ENCODE results near the gene ADAM22.

The ADAM22 gene

GRCh38 chr7:88042803-88043202, 108.8 kb downstream of the ADAM22 start:
- no peak for DNase-seq

- DNase-seq = no peak
Observed at GRCh38 chr7:88044069-88044468, 110.0 kb downstream of the ADAM22 start.

DNA sequence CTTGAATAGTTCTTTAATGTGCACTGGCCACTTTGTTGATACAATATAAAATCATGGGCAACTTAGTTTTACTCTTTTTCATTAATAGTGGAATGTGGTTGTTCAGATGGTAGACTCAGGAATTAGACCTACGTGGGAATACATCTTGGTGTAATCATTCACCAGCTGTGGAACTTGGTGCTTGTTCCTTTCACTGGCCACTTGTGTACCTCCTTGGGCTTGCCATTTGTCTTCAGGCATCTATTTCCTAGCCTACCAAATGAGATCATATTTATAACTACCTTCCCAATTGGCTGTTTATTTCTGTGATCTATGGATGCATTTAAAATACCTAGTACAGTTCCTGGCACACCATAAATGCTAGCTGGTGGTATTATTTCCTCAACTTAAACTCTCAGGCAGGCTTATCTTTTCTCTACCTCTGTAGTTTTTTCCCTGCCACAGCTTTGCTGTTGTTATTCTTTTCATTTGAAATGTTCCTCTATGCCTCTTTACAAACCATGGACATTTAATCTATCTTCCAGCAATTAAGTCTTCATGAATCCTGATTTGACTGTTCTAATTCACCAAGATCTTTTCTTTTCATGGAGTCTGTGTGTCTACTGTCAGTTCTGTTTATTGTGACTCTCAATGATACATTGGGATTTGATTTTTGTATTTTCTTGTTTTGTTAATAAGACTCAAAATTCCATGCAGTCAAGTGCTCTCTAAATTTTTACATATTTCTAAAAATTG, 113.0 kb downstream of the ADAM22 start:
- no peak for DNase-seq

GRCh38 chr7:88057655-88058054, 123.6 kb downstream of the ADAM22 start:
- no peak for DNase-seq

DNA sequence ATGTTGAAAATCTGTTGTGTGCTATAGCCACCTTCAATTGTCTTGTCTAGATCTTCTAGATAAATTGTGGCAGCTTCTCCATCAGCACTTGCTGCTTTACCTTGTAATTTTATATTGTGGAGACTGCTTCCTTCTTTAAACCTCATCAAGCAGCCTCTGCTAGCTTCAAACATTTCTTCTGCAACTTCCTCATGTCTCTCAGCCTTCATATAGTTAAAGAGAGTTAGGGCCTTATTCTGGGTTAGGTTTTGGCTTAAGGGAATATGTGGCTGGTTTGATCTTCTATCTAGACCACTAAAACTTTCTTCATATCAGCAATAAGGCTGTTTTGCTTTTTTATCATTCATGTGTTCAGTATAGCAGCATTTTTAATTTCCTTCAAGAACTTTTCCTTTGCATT, 128.2 kb downstream of the ADAM22 start:
- no peak for DNase-seq

DNA sequence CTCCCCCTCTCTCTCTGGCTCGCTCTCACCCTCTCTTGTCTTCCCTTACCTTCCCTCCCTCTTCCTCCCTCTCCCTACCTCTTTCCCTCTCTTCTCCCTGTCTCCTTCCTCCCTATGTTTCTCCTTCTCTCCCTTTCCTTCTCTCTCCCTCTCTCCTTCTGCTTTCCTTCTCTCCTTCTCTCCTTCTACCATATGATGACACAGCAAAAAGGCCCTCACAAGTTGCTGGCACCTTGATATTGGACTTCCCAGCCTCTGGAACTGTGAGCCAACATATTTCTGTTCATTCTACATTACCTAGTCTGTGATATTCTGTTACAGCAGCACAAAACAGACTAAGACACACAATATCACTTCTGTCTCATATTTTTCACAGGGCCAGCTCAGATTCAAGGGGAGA, 135.0 kb downstream of the ADAM22 start:
- DNase-seq = no peak

DNA sequence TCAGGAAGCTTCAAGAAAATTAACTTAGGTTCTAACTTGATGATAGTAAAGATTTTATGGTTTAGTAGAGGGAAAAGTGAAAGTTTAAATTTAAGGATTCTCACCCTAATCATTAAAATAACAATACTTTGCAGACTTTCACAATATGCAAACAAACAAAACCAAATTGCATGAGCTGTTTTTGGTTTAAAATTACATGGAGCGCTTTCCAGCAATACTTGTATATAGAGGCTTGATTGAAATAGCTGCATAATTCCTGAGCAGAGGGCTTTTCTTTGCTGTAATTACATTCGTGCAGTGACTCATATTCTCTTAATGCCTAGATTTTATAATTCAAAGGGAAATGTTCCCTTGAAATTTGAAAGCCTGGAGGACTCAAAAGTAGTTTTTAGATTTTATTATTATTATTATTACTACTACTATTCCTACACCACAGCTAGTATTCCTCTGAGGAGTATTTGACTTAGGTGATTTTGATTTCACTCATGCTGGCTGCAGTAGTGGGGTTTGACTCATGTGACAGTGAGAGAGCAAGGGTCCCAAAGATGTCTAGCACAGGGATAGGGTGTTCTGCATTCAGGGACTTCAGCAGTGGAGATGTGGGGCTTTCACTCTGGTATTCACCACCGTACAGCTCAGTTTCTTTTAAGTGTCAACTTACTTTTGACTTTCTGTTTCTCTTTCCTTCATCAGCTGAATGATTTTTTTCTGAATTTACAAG, 138.1 kb downstream of the ADAM22 start:
- no peak for DNase-seq

DNA sequence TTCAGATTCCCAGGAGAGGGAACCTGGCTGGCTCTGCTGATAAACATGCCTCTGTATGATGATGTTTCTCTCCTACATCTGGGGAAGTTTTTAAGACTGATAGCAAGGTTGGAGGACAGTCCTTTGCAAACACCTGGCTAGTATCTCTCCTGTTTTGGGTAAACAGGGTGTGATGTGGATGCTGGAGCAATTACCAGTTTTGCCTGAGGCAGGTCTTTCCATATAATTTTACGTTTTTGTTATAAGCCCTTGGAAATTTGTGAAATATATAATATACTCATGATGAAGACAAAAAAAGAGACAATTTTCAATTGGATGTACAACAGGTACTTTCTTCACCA, 138.6 kb downstream of the ADAM22 start:
- no peak for DNase-seq

- no peak for DNase-seq
Observed at GRCh38 chr7:88073626-88074025, 139.6 kb downstream of the ADAM22 start.

- DNase-seq = no peak
Observed at GRCh38 chr7:88075216-88075615, 141.2 kb downstream of the ADAM22 start.

- no peak for DNase-seq
Observed at GRCh38 chr7:88083883-88084282, 149.8 kb downstream of the ADAM22 start.

GRCh38 chr7:88089561-88089960, 155.5 kb downstream of the ADAM22 start:
- DNase-seq = no peak

DNA sequence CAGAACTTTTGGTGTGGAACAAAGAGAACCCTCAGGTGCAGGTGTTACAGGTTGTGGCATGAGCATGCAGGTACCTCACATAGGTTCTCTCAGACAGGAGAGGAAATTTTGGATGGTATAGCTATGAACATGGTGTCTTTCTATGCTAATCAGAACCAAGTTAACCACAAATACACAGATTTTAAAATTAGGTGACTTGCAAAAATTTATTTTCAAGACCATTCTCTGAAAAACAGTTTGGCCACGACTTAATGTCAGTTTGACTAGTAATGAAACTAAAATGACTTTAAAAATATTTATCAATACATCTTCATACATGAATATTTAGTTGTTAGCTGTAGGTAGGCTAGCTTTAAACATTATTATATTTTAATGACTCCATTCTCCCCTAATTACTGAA, 156.2 kb downstream of the ADAM22 start:
- no peak for DNase-seq

DNA sequence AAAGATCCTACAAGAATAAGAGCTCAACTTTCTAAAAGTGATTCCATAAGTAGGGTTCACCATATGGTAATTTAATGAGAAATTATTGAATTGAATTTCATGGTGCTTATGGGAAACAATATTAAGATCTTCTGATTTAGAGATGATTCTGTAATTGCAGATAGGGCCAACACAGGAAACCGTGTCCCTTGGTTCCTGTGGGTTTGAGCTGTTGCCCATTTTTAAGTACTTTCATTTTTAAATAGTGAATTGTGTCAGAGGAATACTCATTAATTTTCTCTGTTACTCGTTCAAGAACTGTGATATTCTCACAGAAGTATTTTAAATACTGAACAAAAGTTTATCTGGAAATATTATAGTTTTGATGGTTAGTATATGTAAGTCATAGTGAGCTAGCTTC, 156.6 kb downstream of the ADAM22 start:
- no peak for DNase-seq

DNA sequence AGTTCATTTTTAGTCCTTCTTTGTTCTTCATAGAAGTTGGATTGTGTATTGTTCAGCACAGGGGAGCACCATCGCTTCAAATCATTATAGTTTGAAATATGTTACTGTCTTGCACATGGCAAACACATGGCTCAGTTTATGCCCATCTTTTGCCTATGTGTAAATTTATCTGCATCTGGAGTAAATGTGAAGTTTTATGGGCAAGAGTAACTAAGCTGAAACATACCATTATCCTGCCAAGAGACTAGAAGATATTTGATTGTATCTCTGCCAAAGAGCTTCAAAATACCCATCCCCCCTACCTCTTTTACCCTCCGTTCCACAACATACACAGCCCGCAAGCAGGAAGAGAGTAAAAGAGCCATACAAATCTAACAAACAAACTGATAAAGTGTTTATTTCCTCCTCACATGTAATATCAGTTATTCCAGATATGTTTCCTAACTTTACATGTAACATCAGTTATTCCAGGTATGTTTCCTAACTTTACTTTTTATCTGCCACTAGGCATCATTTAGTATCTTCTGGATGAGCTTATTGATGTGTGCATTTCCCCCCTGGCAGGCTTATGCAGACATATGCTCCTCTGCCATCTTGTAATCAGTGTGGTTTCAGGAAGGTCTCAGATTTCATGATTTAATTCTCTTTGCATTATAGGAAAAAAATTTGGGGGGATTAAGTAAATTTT, 158.1 kb downstream of the ADAM22 start:
- no peak for DNase-seq

DNA sequence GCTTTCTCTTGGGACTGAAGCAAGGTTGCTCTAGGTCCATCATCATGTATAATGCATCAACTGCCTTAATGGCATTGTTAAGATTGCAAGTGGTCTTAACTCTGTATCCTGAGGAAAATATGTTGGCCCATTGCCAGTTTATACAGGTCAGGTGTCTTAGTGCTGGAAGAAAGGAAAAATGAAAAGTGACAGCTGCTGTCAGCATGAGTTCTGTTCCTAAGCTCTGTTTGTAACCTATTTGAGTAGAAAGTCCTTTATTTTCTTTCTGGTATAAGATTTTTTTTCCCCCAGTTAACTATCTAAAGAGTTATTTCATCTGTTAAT, 158.6 kb downstream of the ADAM22 start:
- DNase-seq = no peak

DNA sequence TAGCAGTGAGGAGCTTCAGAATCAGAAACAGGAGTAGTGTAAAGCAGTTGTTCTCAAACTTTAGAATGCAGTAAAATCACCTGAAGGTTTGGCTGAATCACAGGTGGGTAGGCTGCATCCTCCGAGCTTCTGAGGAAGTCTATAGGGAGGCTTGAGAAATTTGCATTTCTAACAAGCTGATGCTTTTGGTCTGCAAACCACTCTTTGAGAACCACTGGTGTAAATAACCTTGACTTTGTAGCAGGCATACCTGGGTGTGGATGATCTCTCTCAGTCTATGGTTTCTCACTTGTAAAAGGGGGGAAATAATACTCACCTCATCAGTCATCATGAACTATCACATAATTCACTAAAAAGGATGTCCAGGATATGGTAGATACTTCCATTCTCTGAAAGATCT, 167.7 kb downstream of the ADAM22 start:
- no peak for DNase-seq

GRCh38 chr7:88102675-88103074, 168.6 kb downstream of the ADAM22 start:
- DNase-seq = no peak

- no peak for DNase-seq
Observed at GRCh38 chr7:88104732-88105131, 170.7 kb downstream of the ADAM22 start.

GRCh38 chr7:88105231-88105630, 171.2 kb downstream of the ADAM22 start:
- DNase-seq = no peak

GRCh38 chr7:88106434-88106833, 172.4 kb downstream of the ADAM22 start:
- DNase-seq = no peak

GRCh38 chr7:88109612-88110011, 175.6 kb downstream of the ADAM22 start:
- no peak for DNase-seq

DNA sequence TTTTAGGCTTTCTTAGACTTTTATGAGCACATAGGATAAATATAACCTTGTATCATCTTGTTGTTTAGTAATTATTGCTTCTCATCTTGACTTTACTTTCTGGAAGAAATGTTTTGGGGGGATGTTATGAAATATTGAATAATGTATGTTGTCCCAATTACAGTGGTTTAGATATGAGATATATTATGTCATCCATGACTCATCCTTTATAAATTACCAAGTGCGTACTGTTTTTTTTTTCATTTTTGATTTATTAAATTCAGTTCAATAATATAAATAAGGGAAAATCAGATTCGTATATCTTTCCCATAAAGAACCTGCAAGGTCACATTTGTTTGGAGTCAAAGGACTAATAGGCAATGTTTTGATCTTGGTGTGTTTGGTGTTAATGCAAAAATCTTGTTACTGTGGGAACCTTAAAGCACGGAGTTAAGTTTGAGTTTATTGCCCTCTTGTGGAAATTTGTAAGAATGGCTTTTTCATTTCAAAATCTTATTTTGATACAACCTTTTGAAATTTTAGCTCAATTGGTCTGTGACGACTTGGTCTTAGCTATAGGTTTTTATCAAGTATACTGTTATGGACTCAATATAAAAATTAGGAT, 177.2 kb downstream of the ADAM22 start:
- DNase-seq = peak in 1 of 2 donors; percentile 81

GRCh38 chr7:88111954-88112471, 178.0 kb downstream of the ADAM22 start:
- no peak for DNase-seq

Data from hippocampal formation (tissue), 2 donors.